DND-41 (cell line): ENCODE results near the gene WDR31.

Source experiments
- EZH2 ChIP-seq: IDR thresholded peaks from 3 replicates; pipeline ENCODE4 v1.6.1; 2012; ENCODE audit warnings: borderline replicate concordance, low read depth, mild to moderate bottlenecking, moderate library complexity, low read length, inconsistent platforms; ENCODE audit not compliant: severe bottlenecking
- TF ChIP-seq, protein P1 (sequence below): IDR thresholded peaks from 2 replicates; pipeline ENCODE4 v1.5.1; 2012; ENCODE audit warnings: borderline replicate concordance, low read length, moderate library complexity, mild to moderate bottlenecking; ENCODE audit not compliant: poor library complexity, severe bottlenecking; ENCODE audit errors: extremely low read depth

DNA sequence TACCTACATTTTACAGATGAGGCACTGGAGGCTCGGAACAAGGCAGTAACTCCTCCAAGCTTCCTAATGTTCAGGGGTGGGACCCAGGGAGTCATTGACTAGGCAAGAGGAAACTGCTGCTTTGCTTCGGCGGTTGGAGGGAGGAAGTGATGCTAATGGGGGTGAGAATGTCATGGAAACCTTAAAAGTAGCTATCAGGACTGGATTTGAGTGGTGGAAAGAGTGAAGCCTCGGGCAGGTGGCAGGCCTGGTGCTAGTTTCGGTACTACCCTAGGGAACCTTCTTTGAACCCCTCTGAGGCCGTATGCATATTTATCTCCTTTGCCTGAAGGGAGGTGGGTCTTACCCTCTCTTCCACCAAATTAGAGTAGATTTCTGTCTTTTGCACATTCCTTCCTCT is 10.9 kb upstream of the WDR31 start:
- TF ChIP-seq, protein P1, sequence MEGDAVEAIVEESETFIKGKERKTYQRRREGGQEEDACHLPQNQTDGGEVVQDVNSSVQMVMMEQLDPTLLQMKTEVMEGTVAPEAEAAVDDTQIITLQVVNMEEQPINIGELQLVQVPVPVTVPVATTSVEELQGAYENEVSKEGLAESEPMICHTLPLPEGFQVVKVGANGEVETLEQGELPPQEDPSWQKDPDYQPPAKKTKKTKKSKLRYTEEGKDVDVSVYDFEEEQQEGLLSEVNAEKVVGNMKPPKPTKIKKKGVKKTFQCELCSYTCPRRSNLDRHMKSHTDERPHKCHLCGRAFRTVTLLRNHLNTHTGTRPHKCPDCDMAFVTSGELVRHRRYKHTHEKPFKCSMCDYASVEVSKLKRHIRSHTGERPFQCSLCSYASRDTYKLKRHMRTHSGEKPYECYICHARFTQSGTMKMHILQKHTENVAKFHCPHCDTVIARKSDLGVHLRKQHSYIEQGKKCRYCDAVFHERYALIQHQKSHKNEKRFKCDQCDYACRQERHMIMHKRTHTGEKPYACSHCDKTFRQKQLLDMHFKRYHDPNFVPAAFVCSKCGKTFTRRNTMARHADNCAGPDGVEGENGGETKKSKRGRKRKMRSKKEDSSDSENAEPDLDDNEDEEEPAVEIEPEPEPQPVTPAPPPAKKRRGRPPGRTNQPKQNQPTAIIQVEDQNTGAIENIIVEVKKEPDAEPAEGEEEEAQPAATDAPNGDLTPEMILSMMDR = no peak
- no peak for TF ChIP-seq EZH2
